Neuron (in vitro differentiated cells): ENCODE results near the gene CDC42BPA.
"Not testable (repeated sequence)": the region's sequence is repeated elsewhere in the genome, so short reads cannot be mapped to it uniquely, and the experiment has no call there.

ENCODE experiments used
- H2AFZ ChIP-seq: one replicate; pipeline ENCODE4 v1.6.1; 2013; ENCODE audit warnings: low read depth, mild to moderate bottlenecking, inconsistent platforms, low read length, moderate library complexity
- H3K27me3 ChIP-seq: one replicate; pipeline ENCODE4 v1.6.1; 2013; ENCODE audit warnings: low read length; ENCODE audit not compliant: insufficient read depth
- H3K36me3 ChIP-seq: one replicate; pipeline ENCODE4 v1.6.1; 2013; ENCODE audit warnings: low read length; ENCODE audit not compliant: insufficient read depth
- H3K4me1 ChIP-seq: one replicate; pipeline ENCODE4 v1.6.1; 2013; ENCODE audit warnings: low read length; ENCODE audit not compliant: insufficient read depth
- H3K4me3 ChIP-seq: 2 replicates; pipeline ENCODE4 v1.5.1; 2013; ENCODE audit warnings: mild to moderate bottlenecking, low read length, moderate library complexity
- H3K9me3 ChIP-seq: one replicate; pipeline ENCODE4 v1.6.1; 2013; ENCODE audit warnings: low read length

Gene CDC42BPA

DNA sequence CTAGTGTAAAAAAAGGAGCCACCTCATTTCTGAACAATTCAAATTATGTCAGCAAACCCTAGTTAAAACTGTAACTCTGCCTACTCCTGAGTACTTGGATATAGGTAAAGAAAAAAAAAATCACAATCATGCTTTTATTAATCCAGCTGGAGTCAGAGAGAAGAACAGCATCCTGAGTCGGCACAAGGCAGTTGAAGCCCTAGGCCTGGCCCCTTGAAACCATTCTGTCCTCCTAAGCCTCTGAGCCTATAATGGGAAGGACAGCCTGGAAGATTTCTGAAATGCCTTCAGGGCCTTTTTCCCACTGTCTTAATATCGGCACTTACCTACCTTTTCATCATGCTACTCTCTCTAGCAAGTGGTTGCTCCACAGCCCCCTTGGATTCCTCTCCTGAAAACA lies 32.5 kb downstream of the CDC42BPA start:
- no peaks in the 10 kb centered on the region for H3K27me3 ChIP-seq
- peaks cover 25% of the 10 kb centered on the region for H3K9me3 ChIP-seq
- no peak overlapping the region for H2AFZ ChIP-seq
- no peak overlapping the region for H3K4me3 ChIP-seq
- H3K36me3 ChIP-seq, result no peaks in the 10 kb centered on the region
- no peaks in the 10 kb centered on the region for H3K4me1 ChIP-seq

- Histone ChIP-seq H3K4me3 (no peak overlapping the region), H3K36me3 (no peaks in the 10 kb centered on the region), H2AFZ (no peak overlapping the region), H3K9me3 (peaks cover 18% of the 10 kb centered on the region), H3K4me1 (no peaks in the 10 kb centered on the region), H3K27me3 (no peaks in the 10 kb centered on the region)
These were observed 36.9 kb downstream of the CDC42BPA start for GRCh38 chr1:227281371-227281770.

- Histone ChIP-seq H2AFZ (no peak overlapping the region), H3K36me3 (no peaks in the 10 kb centered on the region), H3K4me3 (no peak overlapping the region), H3K27me3 (no peaks in the 10 kb centered on the region), H3K4me1 (no peaks in the 10 kb centered on the region), H3K9me3 (peaks cover 17% of the 10 kb centered on the region)
These were observed 37.5 kb downstream of the CDC42BPA start for GRCh38 chr1:227280836-227281235.

GRCh38 chr1:227276156-227276693 lies 42.1 kb downstream of the CDC42BPA start:
- H2AFZ ChIP-seq, H3K4me1 ChIP-seq, H3K4me3 ChIP-seq, H3K36me3 ChIP-seq, H3K27me3 ChIP-seq, H3K9me3 ChIP-seq: not testable (repeated sequence)

DNA sequence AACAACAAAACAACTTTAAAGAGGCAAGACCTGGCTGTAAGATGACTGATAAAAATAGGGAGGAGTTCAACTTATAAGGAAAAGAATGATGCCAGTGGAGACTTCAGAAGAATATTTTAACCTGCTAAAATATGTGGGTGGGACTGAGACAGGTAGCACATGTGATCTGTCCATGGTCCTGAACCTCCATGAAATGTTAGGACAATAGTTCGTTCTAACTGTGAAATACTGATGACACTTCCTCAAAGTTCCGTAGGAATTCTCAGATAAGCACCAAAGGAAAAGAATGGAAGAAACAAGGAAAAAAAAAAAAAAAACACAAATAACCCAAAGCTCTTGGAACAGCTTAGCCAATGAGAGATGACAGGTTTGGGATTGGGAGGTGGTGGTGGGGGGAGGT lies 44.7 kb downstream of the CDC42BPA start:
- no peaks in the 10 kb centered on the region for H3K36me3 ChIP-seq
- H3K4me3 ChIP-seq, result no peak overlapping the region
- H3K4me1 ChIP-seq, result no peaks in the 10 kb centered on the region
- H3K9me3 ChIP-seq, result no peaks in the 10 kb centered on the region
- no peak overlapping the region for H2AFZ ChIP-seq
- no peaks in the 10 kb centered on the region for H3K27me3 ChIP-seq

DNA sequence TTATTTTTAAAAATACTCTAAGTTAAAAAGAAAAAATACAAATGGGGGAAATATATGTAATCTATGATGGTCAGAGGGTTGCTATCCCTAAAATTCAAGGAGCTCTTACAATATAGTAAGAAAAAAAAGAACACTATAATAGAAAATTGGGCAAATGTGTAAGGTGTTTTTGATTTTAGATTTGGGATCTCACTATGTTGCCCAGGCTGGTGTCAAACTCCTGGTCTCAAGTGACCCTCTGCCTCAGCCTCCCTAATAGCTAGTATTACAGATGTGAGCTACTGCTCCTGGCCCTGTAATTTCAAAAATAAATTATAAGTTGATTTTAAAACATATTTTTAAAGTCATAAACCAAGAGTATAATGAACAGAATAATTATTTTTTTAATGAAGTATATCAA lies 45.9 kb downstream of the CDC42BPA start:
- Histone ChIP-seq H2AFZ (no peak overlapping the region), H3K36me3 (no peaks in the 10 kb centered on the region), H3K4me1 (no peaks in the 10 kb centered on the region), H3K9me3 (no peaks in the 10 kb centered on the region), H3K27me3 (no peaks in the 10 kb centered on the region), H3K4me3 (no peak overlapping the region)

GRCh38 chr1:227270554-227270953 lies 47.7 kb downstream of the CDC42BPA start:
- Histone ChIP-seq H3K36me3 (no peaks in the 10 kb centered on the region), H3K4me3 (no peak overlapping the region), H3K27me3 (no peaks in the 10 kb centered on the region), H2AFZ (no peak overlapping the region), H3K4me1 (no peaks in the 10 kb centered on the region), H3K9me3 (no peaks in the 10 kb centered on the region)

DNA sequence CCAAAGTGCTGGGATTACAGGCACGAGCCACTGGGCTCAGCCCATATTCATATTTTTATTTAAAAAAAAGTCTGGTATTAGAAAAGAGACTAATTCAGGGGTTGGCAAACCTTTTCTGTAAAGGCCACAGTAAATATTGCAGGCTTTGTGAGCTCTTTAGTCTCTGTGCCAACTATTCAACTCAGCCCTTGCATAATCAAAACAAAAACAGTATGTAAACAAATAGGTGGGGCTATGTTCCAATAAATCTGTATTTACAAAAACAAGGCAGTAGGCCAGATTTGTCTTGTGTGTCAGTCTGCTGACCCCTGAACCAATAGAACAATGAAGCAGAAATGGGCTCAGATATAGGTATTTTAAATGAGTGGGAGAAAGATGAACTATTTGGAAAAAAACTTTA lies 49.3 kb downstream of the CDC42BPA start:
- Histone ChIP-seq H3K4me3 (no peak overlapping the region), H3K9me3 (peaks cover 2% of the 10 kb centered on the region), H3K4me1 (no peaks in the 10 kb centered on the region), H2AFZ (no peak overlapping the region), H3K27me3 (no peaks in the 10 kb centered on the region), H3K36me3 (no peaks in the 10 kb centered on the region)

DNA sequence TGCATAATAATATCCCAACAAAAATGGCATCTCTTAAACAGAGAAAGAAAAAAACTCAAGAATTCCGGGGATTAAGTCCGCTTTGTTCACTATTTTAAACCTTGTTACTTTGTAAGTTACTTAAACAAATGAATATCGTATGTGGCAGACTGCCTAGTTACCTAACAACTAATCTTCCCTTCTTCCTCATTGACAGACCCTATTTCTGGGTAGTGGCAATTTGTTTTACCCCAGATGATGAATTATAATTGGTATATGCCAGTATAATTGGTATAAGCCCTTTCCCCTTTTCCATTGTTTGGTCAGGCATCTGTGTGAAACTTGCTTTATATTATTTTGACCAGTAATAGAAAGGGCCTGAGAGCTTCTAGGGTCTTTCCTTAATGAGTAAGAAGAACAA lies 52.4 kb downstream of the CDC42BPA start:
- Histone ChIP-seq H3K9me3 (peaks cover 2% of the 10 kb centered on the region), H3K27me3 (no peaks in the 10 kb centered on the region)

DNA sequence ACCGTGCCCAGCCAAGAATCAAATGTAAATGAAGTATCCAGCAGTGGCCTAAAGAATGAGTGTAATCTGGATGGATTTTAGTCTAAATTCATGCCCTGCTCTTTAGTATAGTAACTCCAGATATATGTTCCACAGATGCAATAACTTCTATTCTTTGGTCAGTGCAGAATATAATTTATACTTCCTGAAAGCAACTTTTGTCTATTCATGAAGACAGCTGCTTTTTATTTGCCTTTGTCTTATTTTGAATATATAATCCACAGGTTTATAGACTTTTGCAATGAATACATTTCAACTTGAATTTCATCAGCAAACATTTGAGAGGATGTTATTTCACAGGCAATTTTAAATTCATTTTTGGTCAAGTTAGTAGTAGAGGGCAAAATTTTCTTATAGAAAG lies 54.4 kb downstream of the CDC42BPA start:
- H3K27me3 ChIP-seq, result no peaks in the 10 kb centered on the region
- no peak overlapping the region for H3K4me3 ChIP-seq
- H3K9me3 ChIP-seq, result peaks cover 2% of the 10 kb centered on the region
- H2AFZ ChIP-seq, result no peak overlapping the region
- H3K36me3 ChIP-seq, result no peaks in the 10 kb centered on the region
- no peaks in the 10 kb centered on the region for H3K4me1 ChIP-seq

More for the DNA sequence above, 52.4 kb downstream of the CDC42BPA start:
- Histone ChIP-seq H3K36me3 (no peaks in the 10 kb centered on the region), H3K4me1 (no peaks in the 10 kb centered on the region), H2AFZ (no peak overlapping the region), H3K4me3 (no peak overlapping the region)

GRCh38 chr1:227261501-227261900 lies 56.8 kb downstream of the CDC42BPA start:
- H3K27me3 ChIP-seq, result no peaks in the 10 kb centered on the region
- no peaks in the 10 kb centered on the region for H3K4me1 ChIP-seq
- no peaks in the 10 kb centered on the region for H3K36me3 ChIP-seq
- no peak overlapping the region for H2AFZ ChIP-seq
- H3K4me3 ChIP-seq, result no peak overlapping the region
- H3K9me3 ChIP-seq, result peaks cover 2% of the 10 kb centered on the region

GRCh38 chr1:227260433-227260832 lies 57.9 kb downstream of the CDC42BPA start:
- no peaks in the 10 kb centered on the region for H3K27me3 ChIP-seq
- no peaks in the 10 kb centered on the region for H3K4me1 ChIP-seq
- no peak overlapping the region for H2AFZ ChIP-seq
- no peaks in the 10 kb centered on the region for H3K36me3 ChIP-seq
- no peak overlapping the region for H3K4me3 ChIP-seq
- peaks cover 2% of the 10 kb centered on the region for H3K9me3 ChIP-seq

- no peak overlapping the region for H3K4me3 ChIP-seq
- no peak overlapping the region for H2AFZ ChIP-seq
- no peaks in the 10 kb centered on the region for H3K4me1 ChIP-seq
- no peaks in the 10 kb centered on the region for H3K36me3 ChIP-seq
- no peaks in the 10 kb centered on the region for H3K9me3 ChIP-seq
- no peaks in the 10 kb centered on the region for H3K27me3 ChIP-seq
These were observed 60.3 kb downstream of the CDC42BPA start for GRCh38 chr1:227257964-227258363.

DNA sequence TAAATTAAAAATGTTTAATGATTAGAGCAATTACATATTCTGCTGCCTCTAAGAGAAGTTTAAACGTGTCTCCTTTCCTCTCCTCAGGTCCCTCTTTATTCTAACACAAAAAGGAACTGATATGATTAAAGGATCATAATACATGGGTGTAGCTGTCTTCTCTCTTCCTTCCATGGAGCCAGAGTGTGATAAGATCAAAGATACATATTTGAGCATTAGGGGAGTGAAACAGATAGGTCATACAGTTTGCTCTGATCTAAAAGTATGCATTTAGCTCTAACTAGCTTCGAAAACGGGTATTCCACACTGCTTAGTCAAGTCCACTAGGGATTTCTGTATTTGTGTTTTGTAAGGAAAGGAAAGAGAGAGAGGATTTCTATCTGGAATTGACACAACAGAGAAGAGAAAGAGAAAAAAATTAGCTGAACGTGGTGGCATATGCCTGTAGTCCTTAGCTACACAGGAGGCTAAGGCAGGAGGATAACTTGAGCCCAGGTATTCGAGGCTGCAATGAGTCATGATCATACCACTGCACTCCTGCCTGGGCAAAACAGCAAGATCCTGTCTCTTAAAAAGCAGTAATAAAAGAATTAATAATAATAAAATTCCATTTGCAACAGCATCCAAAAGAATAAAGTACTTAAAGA lies 63.1 kb downstream of the CDC42BPA start:
- no peak overlapping the region for H2AFZ ChIP-seq
- no peaks in the 10 kb centered on the region for H3K4me1 ChIP-seq
- no peaks in the 10 kb centered on the region for H3K9me3 ChIP-seq
- H3K36me3 ChIP-seq, result no peaks in the 10 kb centered on the region
- no peak overlapping the region for H3K4me3 ChIP-seq
- no peaks in the 10 kb centered on the region for H3K27me3 ChIP-seq
